ENCODE measurements around the gene PLA2G15. TPM values are rescaled to one million over a fixed set of nuclear protein-coding genes. Genes with fewer than 3 reads are reported as not detected.
A peak's percentile ranks its signal among the peaks of the same experiment; 100 is the strongest.

The PLA2G15 gene
- total and polyA plus RNA-seq, 2 of the 13 experiments (the other 11 are each of a cell fraction or from before 2014, with no cell fraction given) = 14.4 to 23.7 TPM

GRCh38 chr16:68234188-68235107 is 10.7 kb upstream of the PLA2G15 start (continued):
- peak; percentile 76 for TF ChIP-seq SPEN (CRISPR knock-in tag; IDR thresholded peaks at IDR 0.05; ENCODE audit: low read depth)
- TF ChIP-seq ZNF713 (CRISPR knock-in tag; IDR thresholded peaks at IDR 0.05) = 0 out of 2 replicates have a peak, but pooled peaks have one; percentile 11
- no peak for TF ChIP-seq ZNF670 (CRISPR knock-in tag; IDR thresholded peaks at IDR 0.05; ENCODE audit: borderline replicate concordance)
- peak; percentile 92 for TF ChIP-seq ZNF281 (CRISPR knock-in tag; IDR thresholded peaks at IDR 0.05; ENCODE audit: borderline replicate concordance)
- no peak for TF ChIP-seq BORCS8-MEF2B (CRISPR knock-in tag; IDR thresholded peaks at IDR 0.05)
- no peak; the same call in 1 of the 2 replicates for TF ChIP-seq EED (CRISPR knock-in tag; IDR thresholded peaks at IDR 0.05)
- peak; percentile 65; the same call in 1 of the 2 replicates for TF ChIP-seq TFAP4 (IDR thresholded peaks at IDR 0.05; ENCODE audit: borderline replicate concordance, low read depth)
- no peak for TF ChIP-seq RARG (CRISPR knock-in tag; IDR thresholded peaks at IDR 0.05; ENCODE audit: low read depth)
- TF ChIP-seq MYC (CRISPR knock-in tag; IDR thresholded peaks at IDR 0.05; ENCODE audit: borderline replicate concordance) = 0 out of 2 replicates have a peak, but pooled peaks have one; percentile 59
- TF ChIP-seq MATR3 (CRISPR knock-in tag; IDR thresholded peaks at IDR 0.05) = no peak
- TF ChIP-seq HMG20B (CRISPR knock-in tag; conservative IDR thresholded peaks at IDR 0.05) = no peak; the same call in 1 of the 2 replicates
- no peak for TF ChIP-seq ZNF160 (CRISPR knock-in tag; IDR thresholded peaks at IDR 0.05)
- no peak for TF ChIP-seq ZNF510 (CRISPR knock-in tag; IDR thresholded peaks at IDR 0.05; ENCODE audit: low read depth)
- TF ChIP-seq ZNF234 (CRISPR knock-in tag; conservative IDR thresholded peaks at IDR 0.05) = no peak
- no peak for TF ChIP-seq ZNF12 (CRISPR knock-in tag; IDR thresholded peaks at IDR 0.05)
- TF ChIP-seq PCBP2 (optimal IDR thresholded peaks at IDR 0.05; ENCODE audit: low read depth, low read length, poor library complexity, severe bottlenecking) = no peak
- no peak for TF ChIP-seq HCFC1 (IDR thresholded peaks at IDR 0.05; ENCODE audit: low read depth, low read length)
- no peak for TF ChIP-seq E2F2 (CRISPR knock-in tag; IDR thresholded peaks at IDR 0.05; ENCODE audit: borderline replicate concordance)
- 0 out of 2 replicates have a peak, but pooled peaks have one; percentile 20 for TF ChIP-seq KLF6 (CRISPR knock-in tag; IDR thresholded peaks at IDR 0.05)
- TF ChIP-seq RFXANK (CRISPR knock-in tag; IDR thresholded peaks at IDR 0.05) = no peak
- TF ChIP-seq MBNL3 (CRISPR knock-in tag; conservative IDR thresholded peaks at IDR 0.05) = no peak
- no peak for TF ChIP-seq ZBTB37 (CRISPR knock-in tag; IDR thresholded peaks at IDR 0.05)
- peak; percentile 53 for TF ChIP-seq SIN3A (IDR thresholded peaks at IDR 0.05; ENCODE audit: borderline replicate concordance, low read depth, low read length)
- TF ChIP-seq KLF16 (CRISPR knock-in tag; IDR thresholded peaks at IDR 0.05) = peak in 1 of 2 experiments; percentile 76; a peak in 2 of 4 replicates

All from HepG2 (cell line).